T47D (cell line): ENCODE data around the gene SLC30A7.
"Not testable (repeated sequence)": the region's sequence is repeated elsewhere in the genome, so short reads cannot be mapped to it uniquely, and the experiment has no call there.

Experiments used
- DNase-seq, 2 experiments: peaks; one replicate each; pipeline versions ENCODE4 v3.0.0 to v3.0.0-alpha.2; 2011 to 2012; ENCODE audit warnings: low read depth in 1 of 2, low spot score in 1 of 2
- JUND ChIP-seq: IDR thresholded peaks from 2 replicates; pipeline ENCODE4 v1.6.1; 2012; ENCODE audit warnings: low read depth
- in situ Hi-C: cut with HindIII; loops from 2 replicates; pipeline ENCODE4 v1.10.0; 2016; ENCODE audit warnings: low sequenced_read_pairs, low pct_unique_long_range_greater_than_20kb

Gene SLC30A7

GRCh38 chr1:100931716-100932115, 35.8 kb downstream of the SLC30A7 start:
- no peak for TF ChIP-seq JUND
- DNase-seq: no peak
- in situ Hi-C loops: no loop called here

- DNase-seq, in situ Hi-C loops: not testable (repeated sequence)
Measured at GRCh38 chr1:100933555-100933954, 37.7 kb downstream of the SLC30A7 start.

GRCh38 chr1:100936194-100936967, 40.5 kb downstream of the SLC30A7 start:
- no peak for DNase-seq
- no peak for TF ChIP-seq JUND
- in situ Hi-C loops: no loop called here

- in situ Hi-C loops: no loop called here
- DNase-seq: no peak
- TF ChIP-seq JUND: no peak
Measured at GRCh38 chr1:100941098-100941527, 45.2 kb downstream of the SLC30A7 start.

- in situ Hi-C loops: no loop called here
- no peak for TF ChIP-seq JUND
- no peak for DNase-seq
Measured at GRCh38 chr1:100941580-100942216, 45.8 kb downstream of the SLC30A7 start.

- in situ Hi-C loops: no loop called here
Measured at GRCh38 chr1:100942304-100943046, 46.6 kb downstream of the SLC30A7 start.

GRCh38 chr1:100943533-100943932, 47.6 kb downstream of the SLC30A7 start:
- in situ Hi-C loops: no loop called here
- no peak for DNase-seq
- no peak for TF ChIP-seq JUND

More at GRCh38 chr1:100942304-100943046, 46.6 kb downstream of the SLC30A7 start:
- DNase-seq: no peak
- no peak for TF ChIP-seq JUND

- in situ Hi-C loops: not testable (repeated sequence)
Measured at GRCh38 chr1:100946064-100946463, 50.2 kb downstream of the SLC30A7 start.

GRCh38 chr1:100947816-100948215, 51.9 kb downstream of the SLC30A7 start:
- DNase-seq, in situ Hi-C loops: not testable (repeated sequence)

More at GRCh38 chr1:100946064-100946463, 50.2 kb downstream of the SLC30A7 start:
- DNase-seq: not testable (repeated sequence)

GRCh38 chr1:100948721-100949405, 53.0 kb downstream of the SLC30A7 start:
- in situ Hi-C loops: not testable (repeated sequence)

GRCh38 chr1:100949515-100950158, 53.7 kb downstream of the SLC30A7 start:
- in situ Hi-C loops: not testable (repeated sequence)
- DNase-seq: peak in 1 of 2 experiments; percentile 69

More at GRCh38 chr1:100948721-100949405, 53.0 kb downstream of the SLC30A7 start:
- not testable (repeated sequence) for DNase-seq

GRCh38 chr1:100950337-100950736, 54.4 kb downstream of the SLC30A7 start:
- in situ Hi-C loops: no loop called here
- no peak for DNase-seq
- no peak for TF ChIP-seq JUND
